Stimulated activated CD8-positive, alpha-beta memory T cell treated with anti-CD3 and anti-CD28 coated beads, Interleukin-12 subunit alpha, Interleukin-12 subunit beta, amount 100 ng/mL, for 1 hour (primary cell): ENCODE results near the gene BYSL.

Experiments
- DNase-seq: peaks from one replicate; pipeline ENCODE4 v3.0.0-alpha.2; 2020; ENCODE audit warnings: low read depth

Gene BYSL

GRCh38 chr6:41920921-41921711 lies at the start of gene BYSL, which contains the start of gene MED20:
TSS of gene BYSL (plus strand) at chr6:41921499. CDS start at chr6:41921563, 64 bp downstream.
TSS of gene MED20 (minus strand) at chr6:41921139. CDS start at chr6:41921018, 121 bp downstream.
- DNase-seq, result peak; percentile 94

DNA sequence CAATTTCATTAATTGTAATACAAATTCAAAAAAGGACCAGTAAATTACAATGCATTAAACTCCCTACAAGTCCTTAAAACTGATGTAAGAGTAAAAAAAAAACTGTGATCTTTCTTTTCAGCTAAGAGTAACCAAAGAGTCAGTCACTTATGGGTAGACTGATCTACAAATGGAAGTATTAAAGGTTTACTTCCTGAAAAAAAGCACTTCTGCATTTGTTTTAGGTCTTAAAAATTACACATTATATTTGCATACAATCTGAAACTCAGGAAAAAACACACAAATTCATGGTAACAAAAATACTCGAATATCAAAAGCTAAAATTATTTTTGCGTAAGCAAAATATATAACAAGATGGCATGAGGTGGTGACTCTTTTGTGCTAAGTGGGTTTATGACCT lies 49.6 kb upstream of the BYSL start:
- no peak for DNase-seq

DNA sequence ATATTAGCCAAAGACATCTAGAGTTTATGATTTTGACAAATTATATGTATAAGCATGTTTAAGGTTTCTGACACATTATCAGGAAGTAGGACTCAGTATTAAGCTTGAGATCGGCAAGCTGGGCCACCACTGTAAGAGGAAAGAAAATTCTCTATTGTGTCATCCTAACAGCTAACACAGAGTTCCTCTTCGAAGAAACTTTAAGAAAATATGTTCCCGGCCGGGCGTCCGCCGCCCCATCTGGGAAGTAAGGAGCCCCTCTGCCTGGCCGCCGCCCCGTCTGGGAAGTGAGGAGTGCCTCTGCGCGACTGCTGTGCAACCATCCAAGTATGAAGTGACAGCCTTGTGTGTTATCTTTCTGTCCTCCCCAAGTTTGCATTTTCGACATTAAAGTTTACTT lies 49.2 kb upstream of the BYSL start:
- no peak for DNase-seq

GRCh38 chr6:41874741-41875140 lies 46.6 kb upstream of the BYSL start:
- DNase-seq, result no peak

GRCh38 chr6:41877051-41877680 lies 44.1 kb upstream of the BYSL start:
- DNase-seq, result no peak

DNA sequence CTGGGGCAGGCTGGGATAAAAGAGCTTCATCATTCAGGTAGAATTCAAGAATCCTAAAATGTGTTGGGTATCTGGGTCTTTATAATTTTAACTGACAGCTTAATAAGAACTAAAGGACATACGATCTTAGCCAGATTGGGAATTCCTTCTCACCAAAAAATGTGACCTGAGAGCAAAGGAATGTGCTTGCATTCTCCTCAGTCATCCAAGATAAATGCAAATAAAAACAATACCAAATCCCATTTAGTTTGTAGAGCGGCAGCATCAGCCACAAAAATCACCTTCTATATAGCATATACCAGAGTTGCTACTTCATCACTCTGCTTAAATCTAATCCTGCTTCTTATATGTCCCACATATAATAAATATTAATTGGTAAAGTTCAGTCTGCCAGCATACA lies 43.1 kb upstream of the BYSL start:
- DNase-seq, result no peak

GRCh38 chr6:41878961-41879405 lies 42.3 kb upstream of the BYSL start:
- DNase-seq, result no peak

GRCh38 chr6:41881506-41881905 lies 39.8 kb upstream of the BYSL start:
- DNase-seq, result no peak

- DNase-seq, result no peak
Observed at GRCh38 chr6:41884957-41885356, 36.3 kb upstream of the BYSL start.

- no peak for DNase-seq
Observed at GRCh38 chr6:41885930-41886329, 35.4 kb upstream of the BYSL start.

GRCh38 chr6:41887331-41887751 lies 34.0 kb upstream of the BYSL start:
- no peak for DNase-seq

- DNase-seq, result no peak
Observed at GRCh38 chr6:41892921-41893564, 28.3 kb upstream of the BYSL start.

DNA sequence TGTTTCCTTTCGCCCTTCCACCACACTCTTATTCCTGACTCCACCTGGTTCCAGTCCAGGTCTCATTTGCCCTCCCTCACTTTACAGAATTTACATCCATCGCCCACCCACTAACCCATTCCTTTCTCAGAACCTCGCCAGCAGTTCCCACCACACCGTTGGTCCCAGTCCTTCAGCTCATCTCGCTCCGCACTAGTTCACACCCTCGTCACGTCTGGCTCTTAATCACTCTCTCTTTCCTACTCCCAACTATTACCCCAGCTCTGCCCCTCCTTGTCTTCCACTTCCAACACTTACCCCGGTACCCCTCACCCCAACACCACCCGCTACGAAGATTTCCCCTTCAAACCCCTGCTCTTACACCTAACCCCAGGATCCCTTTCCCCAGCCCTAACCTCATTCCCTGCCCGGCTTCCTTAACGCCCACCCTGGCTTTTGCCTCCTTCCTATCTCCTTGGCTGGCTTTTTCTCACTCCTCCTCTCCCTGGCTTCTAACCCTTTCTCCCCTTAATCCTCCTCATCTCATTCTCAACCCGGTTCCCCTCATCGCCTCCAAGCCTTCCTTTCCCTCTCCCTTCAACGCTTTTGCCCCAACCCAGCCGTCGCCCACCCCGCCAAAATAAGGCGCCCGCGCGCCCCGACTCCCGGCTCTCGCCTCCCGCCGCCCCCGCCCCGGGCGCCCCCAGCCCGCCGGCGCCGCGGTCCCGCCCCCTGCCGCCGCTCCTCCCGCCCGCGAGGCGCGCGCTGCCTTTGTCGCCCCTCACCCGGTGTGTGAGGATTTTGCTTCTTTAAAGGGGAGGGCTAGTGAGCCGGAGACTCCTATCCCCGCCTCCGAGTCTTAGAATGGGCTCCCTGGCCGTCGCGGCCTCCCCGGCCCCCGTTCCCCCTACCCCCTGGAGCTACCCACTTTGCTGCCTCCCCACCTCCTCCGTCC lies 26.7 kb upstream of the BYSL start:
- no peak for DNase-seq

GRCh38 chr6:41895300-41896233 lies 25.7 kb upstream of the BYSL start, which contains the start of gene USP49:
TSS of gene USP49 (minus strand) at chr6:41895375. CDS start at chr6:41806983, 88,392 bp downstream.
- peak; percentile 83 for DNase-seq

GRCh38 chr6:41896281-41896680 lies 25.0 kb upstream of the BYSL start:
- no peak for DNase-seq

- DNase-seq, result no peak
Observed at GRCh38 chr6:41900861-41901260, 20.4 kb upstream of the BYSL start.

GRCh38 chr6:41901882-41902519 lies 19.3 kb upstream of the BYSL start:
- peak; percentile 21 for DNase-seq

DNA sequence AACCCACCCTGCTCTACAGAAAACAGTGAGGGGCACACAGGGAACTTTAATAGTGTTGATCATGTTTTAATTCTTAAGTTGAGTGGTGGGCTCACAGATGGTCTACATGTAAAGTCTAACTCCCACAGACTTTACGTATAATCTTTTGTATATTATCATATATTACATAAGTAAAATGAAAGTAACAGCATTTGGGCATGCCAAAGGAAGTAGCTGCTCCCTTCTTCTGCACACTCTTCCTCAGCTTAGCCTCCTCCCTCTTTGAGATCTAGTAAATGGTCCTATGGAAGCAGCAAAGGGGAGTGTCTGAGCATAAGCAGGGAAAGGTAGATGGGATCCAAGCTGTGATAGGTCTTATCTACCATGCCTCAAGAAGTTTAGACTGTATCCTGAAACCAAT lies 11.6 kb upstream of the BYSL start:
- DNase-seq, result no peak

- no peak for DNase-seq
Observed at GRCh38 chr6:41914343-41914742, 7.0 kb upstream of the BYSL start.
